ENCODE results near the gene ELAC2. TPM values are rescaled to one million over a fixed set of nuclear protein-coding genes. Genes with fewer than 3 reads are reported as not detected.

The ELAC2 gene
- total and polyA plus RNA-seq, 4 donors = 10.8 to 53.8 (median 38.3) TPM

GRCh38 chr17:12998874-12999273 lies 19.0 kb downstream of the ELAC2 start:
- Histone ChIP-seq H3K27me3 (ENCODE audit: control insufficient read depth in 1 of 2, insufficient read depth in 2 of 2, low read length in 1 of 2) (no peaks in the 10 kb centered on the region), H3K36me3 (ENCODE audit: control insufficient read depth in 1 of 2, insufficient read depth in 2 of 2, low read length in 1 of 2) (peaks cover 8 to 21% of the 10 kb centered on the region in 2 donors), H3K4me3 (ENCODE audit: low read length in 2 of 2) (no peak overlapping the region), H3K9me3 (ENCODE audit: control insufficient read depth, low read length) (no peaks in the 10 kb centered on the region), H3K4me1 (ENCODE audit: control insufficient read depth in 1 of 2, insufficient read depth in 2 of 2, low read length in 2 of 2) (no peaks in the 10 kb centered on the region), H3K27ac (ENCODE audit: low read depth in 1 of 2, low read length in 2 of 2) (no peak overlapping the region)
- no peak for ATAC-seq (ENCODE audit: low FRiP score)
- WGBS, 2 donors = 66 to 80% methylated on average over 5 of the region's 5 CpGs
- intact Hi-C loops (cut with DNase I) = no loop called here
- DNase-seq = no peak

- DNase-seq = peak in 1 of 2 donors; percentile 61
- intact Hi-C loops (cut with DNase I) = no loop called here
- ATAC-seq (ENCODE audit: low FRiP score) = no peak
- no peaks in the 10 kb centered on the region for H3K4me1 ChIP-seq (ENCODE audit: control insufficient read depth in 1 of 2, insufficient read depth in 2 of 2, low read length in 2 of 2)
- WGBS, 2 donors = 68 to 74% methylated on average over 8 of the region's 8 CpGs
- H3K4me3 ChIP-seq (ENCODE audit: low read length in 2 of 2) = no peak overlapping the region
- no peaks in the 10 kb centered on the region for H3K27me3 ChIP-seq (ENCODE audit: control insufficient read depth in 1 of 2, insufficient read depth in 2 of 2, low read length in 1 of 2)
- no peaks in the 10 kb centered on the region for H3K9me3 ChIP-seq (ENCODE audit: control insufficient read depth, low read length)
- H3K36me3 ChIP-seq (ENCODE audit: control insufficient read depth in 1 of 2, insufficient read depth in 2 of 2, low read length in 1 of 2) = peaks cover 8 to 24% of the 10 kb centered on the region in 2 donors
- no peak overlapping the region for H3K27ac ChIP-seq (ENCODE audit: low read depth in 1 of 2, low read length in 2 of 2)
These were observed 19.4 kb downstream of the ELAC2 start for GRCh38 chr17:12998461-12998860.

DNA sequence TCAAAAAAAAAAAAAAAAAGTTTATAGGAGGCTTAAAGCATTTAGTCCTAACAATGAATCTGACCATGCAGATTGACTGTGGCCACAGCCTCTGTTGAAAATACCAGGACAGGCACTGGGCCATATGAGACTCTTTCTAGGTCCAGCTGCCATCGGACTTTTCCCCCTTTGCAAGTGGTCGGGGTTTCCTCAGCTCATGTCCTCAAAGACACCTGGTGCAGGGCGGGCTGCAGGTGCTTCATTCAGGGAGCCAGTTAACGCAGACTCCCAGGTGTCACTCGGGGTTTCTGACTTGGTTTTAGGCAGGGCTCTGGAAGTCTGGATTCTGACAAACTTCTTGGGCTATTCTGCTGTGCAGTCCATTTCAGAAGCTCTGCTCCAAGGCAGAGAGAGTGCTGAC lies 20.9 kb downstream of the ELAC2 start:
- H3K36me3 ChIP-seq (ENCODE audit: control insufficient read depth in 1 of 2, insufficient read depth in 2 of 2, low read length in 1 of 2) = peaks cover 8 to 26% of the 10 kb centered on the region in 2 donors
- intact Hi-C loops (cut with DNase I) = no loop called here

DNA sequence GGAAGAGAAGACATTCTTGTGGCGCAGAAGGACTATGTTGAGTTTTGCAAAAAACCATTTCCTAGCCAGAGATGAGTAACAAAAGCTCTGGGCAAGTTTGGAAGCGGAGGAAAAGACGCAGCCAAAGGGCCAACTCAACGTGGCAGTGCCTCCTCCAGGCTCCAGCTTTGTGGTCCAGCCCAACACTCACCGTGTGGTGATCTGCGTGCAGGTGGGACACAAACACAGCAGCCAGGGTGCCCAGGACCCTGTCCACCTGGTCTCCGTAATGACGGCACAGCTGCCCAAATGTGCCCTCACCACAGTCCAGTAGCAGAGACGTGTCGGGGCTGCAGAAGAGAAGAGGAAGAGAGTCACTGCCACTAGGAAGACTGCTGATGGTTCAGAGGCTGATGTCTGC lies 21.5 kb downstream of the ELAC2 start:
- Histone ChIP-seq H3K27me3 (ENCODE audit: control insufficient read depth in 1 of 2, insufficient read depth in 2 of 2, low read length in 1 of 2) (no peaks in the 10 kb centered on the region), H3K4me3 (ENCODE audit: low read length in 2 of 2) (no peak overlapping the region), H3K9me3 (ENCODE audit: control insufficient read depth, low read length) (no peaks in the 10 kb centered on the region), H3K4me1 (ENCODE audit: control insufficient read depth in 1 of 2, insufficient read depth in 2 of 2, low read length in 2 of 2) (no peaks in the 10 kb centered on the region), H3K27ac (ENCODE audit: low read depth in 1 of 2, low read length in 2 of 2) (no peak overlapping the region), H3K36me3 (ENCODE audit: control insufficient read depth in 1 of 2, insufficient read depth in 2 of 2, low read length in 1 of 2) (peaks cover 8 to 26% of the 10 kb centered on the region in 2 donors)
- DNase-seq = peak in 1 of 2 donors; percentile 37
- WGBS, 2 donors = 91 to 93% methylated on average over 10 of the region's 10 CpGs
- intact Hi-C loops (cut with DNase I) = no loop called here
- ATAC-seq (ENCODE audit: low FRiP score) = no peak

More for the DNA sequence above, 20.9 kb downstream of the ELAC2 start:
- H3K27me3 ChIP-seq (ENCODE audit: control insufficient read depth in 1 of 2, insufficient read depth in 2 of 2, low read length in 1 of 2) = no peaks in the 10 kb centered on the region
- 74 to 84% methylated on average over 5 of the region's 5 CpGs for WGBS, 2 donors
- DNase-seq (peak in 1 of 2 donors; percentile 67), ATAC-seq (ENCODE audit: low FRiP score) (no peak)
- H3K9me3 ChIP-seq (ENCODE audit: control insufficient read depth, low read length) = no peaks in the 10 kb centered on the region
- no peak overlapping the region for H3K27ac ChIP-seq (ENCODE audit: low read depth in 1 of 2, low read length in 2 of 2)
- H3K4me3 ChIP-seq (ENCODE audit: low read length in 2 of 2) = no peak overlapping the region
- no peaks in the 10 kb centered on the region for H3K4me1 ChIP-seq (ENCODE audit: control insufficient read depth in 1 of 2, insufficient read depth in 2 of 2, low read length in 2 of 2)

DNA sequence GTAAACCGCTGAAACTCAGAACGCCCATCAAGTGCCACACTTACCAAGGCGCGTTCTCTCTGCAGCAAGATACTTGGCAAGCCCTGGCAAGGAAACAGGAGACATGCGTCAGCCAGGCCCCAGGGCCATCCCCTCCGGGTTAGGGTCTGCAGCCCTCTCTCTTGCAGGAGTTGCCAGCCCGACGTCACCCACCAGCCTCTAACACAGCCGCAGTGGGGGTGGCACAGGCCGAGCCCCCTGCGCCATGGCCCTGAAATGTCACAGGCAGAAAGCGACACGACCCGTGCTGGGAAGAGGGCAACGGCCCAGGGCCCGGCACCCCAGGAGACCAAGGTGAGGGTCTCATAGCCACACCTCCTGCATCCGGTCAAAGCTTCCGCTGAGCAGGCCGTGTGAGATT lies 21.9 kb downstream of the ELAC2 start:
- intact Hi-C loops (cut with DNase I) = no loop called here
- DNase-seq = peak in 1 of 2 donors; percentile 67
- no peaks in the 10 kb centered on the region for H3K4me1 ChIP-seq (ENCODE audit: control insufficient read depth in 1 of 2, insufficient read depth in 2 of 2, low read length in 2 of 2)
- H3K4me3 ChIP-seq (ENCODE audit: low read length in 2 of 2) = no peak overlapping the region
- H3K9me3 ChIP-seq (ENCODE audit: control insufficient read depth, low read length) = no peaks in the 10 kb centered on the region
- no peaks in the 10 kb centered on the region for H3K27me3 ChIP-seq (ENCODE audit: control insufficient read depth in 1 of 2, insufficient read depth in 2 of 2, low read length in 1 of 2)
- no peak overlapping the region for H3K27ac ChIP-seq (ENCODE audit: low read depth in 1 of 2, low read length in 2 of 2)
- 93 to 94% methylated on average over 19 of the region's 19 CpGs for WGBS, 2 donors
- H3K36me3 ChIP-seq (ENCODE audit: control insufficient read depth in 1 of 2, insufficient read depth in 2 of 2, low read length in 1 of 2) = peaks cover 8 to 26% of the 10 kb centered on the region in 2 donors
- no peak for ATAC-seq (ENCODE audit: low FRiP score)

- Histone ChIP-seq H3K4me3 (ENCODE audit: low read length in 2 of 2) (no peak overlapping the region), H3K36me3 (ENCODE audit: control insufficient read depth in 1 of 2, insufficient read depth in 2 of 2, low read length in 1 of 2) (peaks cover 8 to 26% of the 10 kb centered on the region in 2 donors), H3K27me3 (ENCODE audit: control insufficient read depth in 1 of 2, insufficient read depth in 2 of 2, low read length in 1 of 2) (no peaks in the 10 kb centered on the region), H3K9me3 (ENCODE audit: control insufficient read depth, low read length) (no peaks in the 10 kb centered on the region), H3K4me1 (ENCODE audit: control insufficient read depth in 1 of 2, insufficient read depth in 2 of 2, low read length in 2 of 2) (no peaks in the 10 kb centered on the region), H3K27ac (ENCODE audit: low read depth in 1 of 2, low read length in 2 of 2) (no peak overlapping the region)
- ATAC-seq (ENCODE audit: low FRiP score) (no peak), DNase-seq (peak in 1 of 2 donors; percentile 49)
- WGBS, 2 donors = 84 to 92% methylated on average over 11 of the region's 11 CpGs
- intact Hi-C loops (cut with DNase I) = no loop called here
These were observed 22.5 kb downstream of the ELAC2 start for GRCh38 chr17:12995106-12995895.

GRCh38 chr17:12994341-12995074 lies 23.3 kb downstream of the ELAC2 start:
- 87 to 88% methylated on average over 19 of the region's 19 CpGs for WGBS, 2 donors
- Histone ChIP-seq H3K4me3 (ENCODE audit: low read length in 2 of 2) (no peak overlapping the region), H3K27me3 (ENCODE audit: control insufficient read depth in 1 of 2, insufficient read depth in 2 of 2, low read length in 1 of 2) (no peaks in the 10 kb centered on the region), H3K36me3 (ENCODE audit: control insufficient read depth in 1 of 2, insufficient read depth in 2 of 2, low read length in 1 of 2) (peaks cover 8 to 27% of the 10 kb centered on the region in 2 donors), H3K27ac (ENCODE audit: low read depth in 1 of 2, low read length in 2 of 2) (no peak overlapping the region), H3K9me3 (ENCODE audit: control insufficient read depth, low read length) (no peaks in the 10 kb centered on the region), H3K4me1 (ENCODE audit: control insufficient read depth in 1 of 2, insufficient read depth in 2 of 2, low read length in 2 of 2) (no peaks in the 10 kb centered on the region)
- intact Hi-C loops (cut with DNase I) = no loop called here
- peak in 1 of 2 donors; percentile 59 for DNase-seq
- no peak for ATAC-seq (ENCODE audit: low FRiP score)

DNA sequence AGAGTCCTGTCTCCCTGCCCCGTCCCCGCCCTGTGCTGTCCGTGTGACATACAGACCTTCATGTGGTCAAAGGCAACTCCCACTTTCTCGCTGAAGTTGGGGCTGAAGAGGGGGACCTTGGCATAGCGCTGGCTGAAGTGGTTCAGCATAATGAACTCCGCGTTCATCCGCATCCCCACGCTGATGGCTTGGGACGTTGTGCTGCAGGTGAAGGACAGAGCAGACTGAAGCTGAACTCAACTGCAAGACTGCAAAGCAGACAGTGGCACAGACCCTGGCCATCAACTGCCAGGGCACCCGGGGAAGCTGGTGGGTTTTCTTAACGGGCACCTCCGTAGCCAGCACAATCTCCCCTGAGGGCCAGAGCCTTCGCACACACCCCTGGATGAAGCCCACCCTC lies 24.2 kb downstream of the ELAC2 start:
- WGBS, 2 donors = 91 to 92% methylated on average over 14 of the region's 14 CpGs
- intact Hi-C loops (cut with DNase I) = no loop called here
- no peak for ATAC-seq (ENCODE audit: low FRiP score)
- Histone ChIP-seq H3K36me3 (ENCODE audit: control insufficient read depth in 1 of 2, insufficient read depth in 2 of 2, low read length in 1 of 2) (peaks cover 6 to 26% of the 10 kb centered on the region in 2 donors), H3K27me3 (ENCODE audit: control insufficient read depth in 1 of 2, insufficient read depth in 2 of 2, low read length in 1 of 2) (no peaks in the 10 kb centered on the region), H3K4me3 (ENCODE audit: low read length in 2 of 2) (no peak overlapping the region), H3K9me3 (ENCODE audit: control insufficient read depth, low read length) (no peaks in the 10 kb centered on the region), H3K27ac (ENCODE audit: low read depth in 1 of 2, low read length in 2 of 2) (no peak overlapping the region), H3K4me1 (ENCODE audit: control insufficient read depth in 1 of 2, insufficient read depth in 2 of 2, low read length in 2 of 2) (no peaks in the 10 kb centered on the region)
- DNase-seq = peak in 1 of 2 donors; percentile 61

All from aorta (tissue), 5 donors.